ENCODE results near the gene MTHFD2. TPM values are rescaled to one million over a fixed set of nuclear protein-coding genes. Genes with fewer than 3 reads are reported as not detected.
"Not testable (repeated sequence)": the region's sequence is repeated elsewhere in the genome, so short reads cannot be mapped to it uniquely, and the experiment has no call there.

MTHFD2 gene
- total and polyA plus RNA-seq, 5 experiments from 2014 or later, result 4.8 to 38.1 (median 5.9) TPM

GRCh38 chr2:74199275-74199701 lies 873 bp downstream of the MTHFD2 start:
- peak overlapping the region; percentile 95 to 100 (median 98) for H3K4me3 Mint-ChIP-seq
- no peaks in the 10 kb centered on the region for H3K9me3 Mint-ChIP-seq
- H3K36me3 Mint-ChIP-seq, result peaks cover 0 to 5% (median 0%) of the 10 kb centered on the region in 3 donors
- DNase-seq (no peak), ATAC-seq (peak; percentile 0 to 1)
- peaks cover 16 to 34% (median 26%) of the 10 kb centered on the region in 4 donors for H3K4me1 Mint-ChIP-seq
- peak overlapping the region; percentile 93 to 99 (median 98) for H3K27ac Mint-ChIP-seq
- POLR2A ChIA-PET, result interaction anchor here (0.7 to 5.8 kb wide), 13 partner anchors 8 to 462 kb away, joined by 3 to 80 read pairs (median 4); partner anchors contain the start of genes BOLA3, MOB1A, STAMBP and TPRKB
- H3K27me3 Mint-ChIP-seq, result peaks cover 0 to 3% (median 0%) of the 10 kb centered on the region in 5 donors

DNA sequence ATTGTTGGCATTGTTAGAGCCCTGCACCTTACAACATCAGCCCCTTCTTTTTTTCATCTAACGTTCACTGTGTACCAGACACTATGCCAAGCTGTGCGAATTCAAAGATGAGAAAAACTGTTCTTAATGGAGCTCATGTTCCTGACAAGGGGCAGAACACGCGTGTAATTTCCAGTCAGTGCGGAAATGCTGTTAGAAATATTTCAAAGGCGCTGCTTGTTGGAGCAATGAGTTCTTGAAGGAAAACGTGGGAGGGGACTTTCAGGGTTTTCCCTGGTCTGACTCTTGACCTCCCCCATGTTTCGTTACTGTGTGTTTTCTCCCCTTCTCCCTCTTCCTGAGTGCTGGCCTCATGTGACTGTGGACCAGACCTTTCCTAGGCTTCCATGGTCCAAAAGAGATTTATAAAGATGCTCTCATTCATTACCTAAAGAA lies 1.5 kb downstream of the MTHFD2 start:
- POLR2A ChIA-PET, result interaction anchor here (0.7 to 5.8 kb wide), 5 partner anchors 18 to 444 kb away, joined by 4 to 80 read pairs (median 6); partner anchors contain the start of genes BOLA3 and MOB1A
- Mint-ChIP-seq H3K9me3 (no peaks in the 10 kb centered on the region), H3K36me3 (peaks cover 0 to 5% (median 0%) of the 10 kb centered on the region in 3 donors), H3K4me1 (peaks cover 16 to 40% (median 31%) of the 10 kb centered on the region in 4 donors), H3K27ac (peak overlapping the region; percentile 79 to 99 (median 97)), H3K4me3 (peak overlapping the region; percentile 95 to 100 (median 98)), H3K27me3 (peaks cover 0 to 2% (median 0%) of the 10 kb centered on the region in 5 donors)
- DNase-seq, result no peak
- ATAC-seq, result no peak

GRCh38 chr2:74201196-74201595 lies 2.8 kb downstream of the MTHFD2 start:
- peaks cover 0 to 5% (median 0%) of the 10 kb centered on the region in 3 donors for H3K36me3 Mint-ChIP-seq
- peak overlapping the region in 2 of 10 donors; percentile 72 to 80 for H3K27ac Mint-ChIP-seq
- no peaks in the 10 kb centered on the region for H3K27me3 Mint-ChIP-seq
- H3K4me3 Mint-ChIP-seq, result peak overlapping the region in 2 of 10 donors; percentile 36 to 41
- H3K4me1 Mint-ChIP-seq, result peaks cover 23 to 53% (median 44%) of the 10 kb centered on the region in 4 donors
- ATAC-seq (no peak), DNase-seq (no peak)
- H3K9me3 Mint-ChIP-seq, result no peaks in the 10 kb centered on the region
- POLR2A ChIA-PET, result interaction anchor here (0.7 to 5.8 kb wide), 2 partner anchors 23 to 82 kb away, joined by 5 to 80 read pairs; partner anchors contain the start of gene MOB1A

DNA sequence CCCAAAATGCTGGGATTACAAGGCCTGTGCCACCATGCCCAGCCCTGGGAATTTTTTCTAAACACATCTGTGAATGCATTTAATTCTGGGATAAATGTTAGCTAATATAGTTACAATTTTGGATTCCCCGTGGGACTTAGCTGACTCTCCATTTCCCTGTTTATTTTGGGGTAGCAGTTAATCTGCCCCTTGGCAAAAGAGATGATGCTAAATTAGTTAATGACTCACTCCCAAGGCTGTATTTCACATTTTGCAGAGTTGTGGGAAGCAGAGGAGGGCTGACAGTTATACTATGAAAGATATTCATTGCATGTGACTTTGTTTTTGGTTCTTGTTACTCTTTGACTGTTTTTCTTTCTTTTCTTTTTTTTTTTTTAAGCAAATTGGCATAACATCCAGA lies 3.2 kb downstream of the MTHFD2 start:
- H3K4me1 Mint-ChIP-seq, result peaks cover 24 to 57% (median 48%) of the 10 kb centered on the region in 4 donors
- POLR2A ChIA-PET, result interaction anchor here (0.7 to 5.8 kb wide), 2 partner anchors 23 to 82 kb away, joined by 5 to 80 read pairs; partner anchors contain the start of gene MOB1A
- H3K27ac Mint-ChIP-seq, result peak overlapping the region in 2 of 10 donors; percentile 48 to 58
- peaks cover 0 to 5% (median 0%) of the 10 kb centered on the region in 3 donors for H3K36me3 Mint-ChIP-seq
- no peaks in the 10 kb centered on the region for H3K27me3 Mint-ChIP-seq
- DNase-seq, result no peak
- H3K4me3 Mint-ChIP-seq, result no peak overlapping the region
- no peak for ATAC-seq
- no peaks in the 10 kb centered on the region for H3K9me3 Mint-ChIP-seq

- Mint-ChIP-seq H3K27me3 (no peaks in the 10 kb centered on the region), H3K27ac (peak overlapping the region in 8 of 10 donors; percentile 19 to 94 (median 48)), H3K4me1 (peaks cover 12 to 59% (median 39%) of the 10 kb centered on the region in 4 donors), H3K36me3 (peaks cover 0 to 16% (median 10%) of the 10 kb centered on the region in 3 donors), H3K4me3 (peak overlapping the region in 1 of 10 donors; percentile 15), H3K9me3 (no peaks in the 10 kb centered on the region)
- ATAC-seq (no peak), DNase-seq (no peak)
- POLR2A ChIA-PET, result interaction anchor here (0.6 to 1.9 kb wide), 2 partner anchors 26 to 75 kb away, joined by 3 to 8 read pairs; partner anchors contain the start of gene MOB1A
Observed at GRCh38 chr2:74204436-74204835, 6.0 kb downstream of the MTHFD2 start.

GRCh38 chr2:74205113-74205512 lies 6.7 kb downstream of the MTHFD2 start:
- Mint-ChIP-seq H3K9me3 (no peaks in the 10 kb centered on the region), H3K4me3 (peak overlapping the region in 9 of 10 donors; percentile 56 to 83 (median 78)), H3K36me3 (peaks cover 4 to 23% (median 16%) of the 10 kb centered on the region in 3 donors), H3K27me3 (no peaks in the 10 kb centered on the region), H3K27ac (peak overlapping the region in 9 of 10 donors; percentile 44 to 96 (median 94)), H3K4me1 (peaks cover 9 to 52% (median 32%) of the 10 kb centered on the region in 4 donors)
- ATAC-seq, result no peak
- POLR2A ChIA-PET, result interaction anchor here (3.5 kb wide), 1 partner anchor 26 kb away, joined by 42 read pairs; the partner anchor contains the start of gene MOB1A
- DNase-seq, result no peak

DNA sequence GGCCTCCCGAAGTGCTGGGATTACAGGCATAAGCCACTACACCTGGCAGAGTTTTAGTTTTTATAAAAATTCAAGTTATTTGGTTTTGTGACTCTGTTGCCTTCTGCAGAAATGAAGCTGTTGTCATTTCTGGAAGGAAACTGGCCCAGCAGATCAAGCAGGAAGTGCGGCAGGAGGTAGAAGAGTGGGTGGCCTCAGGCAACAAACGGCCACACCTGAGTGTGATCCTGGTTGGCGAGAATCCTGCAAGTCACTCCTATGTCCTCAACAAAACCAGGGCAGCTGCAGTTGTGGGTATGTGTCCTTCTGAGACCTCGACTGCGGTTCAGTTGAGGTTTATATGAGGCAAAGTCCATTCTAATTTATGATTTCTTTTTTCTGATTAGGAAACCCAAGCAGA lies 7.2 kb downstream of the MTHFD2 start:
- Mint-ChIP-seq H3K9me3 (no peaks in the 10 kb centered on the region), H3K4me3 (peak overlapping the region; percentile 56 to 83 (median 78)), H3K4me1 (peaks cover 8 to 48% (median 30%) of the 10 kb centered on the region in 4 donors), H3K36me3 (peaks cover 4 to 25% (median 18%) of the 10 kb centered on the region in 3 donors), H3K27ac (peak overlapping the region; percentile 89 to 96 (median 94)), H3K27me3 (no peaks in the 10 kb centered on the region)
- DNase-seq (peak in 2 of 10 donors; percentile 9 to 16), ATAC-seq (peak; percentile 37 to 74)
- POLR2A ChIA-PET, result interaction anchor here (0.6 to 3.5 kb wide), 2 partner anchors 19 to 27 kb away, joined by 3 to 42 read pairs; partner anchors contain the start of gene MOB1A

DNA sequence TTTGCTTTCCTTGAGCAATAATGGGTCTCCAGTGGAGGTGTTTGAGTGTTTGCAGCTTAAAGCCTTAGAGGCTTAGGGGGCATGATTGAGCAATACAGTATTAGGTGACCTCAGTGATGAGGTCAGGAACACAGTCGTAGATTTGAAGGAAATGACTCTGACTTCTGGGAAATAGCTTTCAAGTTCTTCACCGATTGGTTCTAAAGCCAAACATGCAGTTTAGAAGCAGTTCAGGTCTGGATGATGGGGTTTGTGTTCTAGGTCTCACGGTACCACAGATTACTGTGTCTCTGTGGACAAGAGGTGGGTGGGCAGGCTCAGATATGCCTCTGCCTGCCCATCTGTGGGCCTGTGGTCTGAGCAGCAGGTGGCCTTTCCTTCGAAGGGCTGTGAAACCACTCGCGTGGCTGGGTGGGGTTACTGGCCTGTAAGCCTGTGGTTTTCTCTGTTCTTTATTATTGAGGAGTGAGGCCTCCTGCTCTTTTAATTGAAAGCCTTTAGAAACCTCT lies 7.8 kb downstream of the MTHFD2 start:
- Mint-ChIP-seq H3K27ac (peak overlapping the region; percentile 89 to 96 (median 94)), H3K36me3 (peaks cover 4 to 32% (median 22%) of the 10 kb centered on the region in 3 donors), H3K27me3 (no peaks in the 10 kb centered on the region), H3K9me3 (no peaks in the 10 kb centered on the region), H3K4me3 (peak overlapping the region; percentile 56 to 83 (median 78)), H3K4me1 (peaks cover 8 to 44% (median 29%) of the 10 kb centered on the region in 4 donors)
- DNase-seq (peak in 5 of 10 donors; percentile 25 to 58 (median 35)), ATAC-seq (peak; percentile 76 to 93)
- POLR2A ChIA-PET, result interaction anchor here (0.5 to 3.5 kb wide), 4 partner anchors 7 to 154 kb away, joined by 3 to 42 read pairs (median 6); partner anchors contain the start of genes MOB1A and MTHFD2

- ATAC-seq, result no peak
- H3K36me3 Mint-ChIP-seq, result peaks cover 4 to 74% (median 33%) of the 10 kb centered on the region in 3 donors
Observed at GRCh38 chr2:74212702-74213410, 14.4 kb downstream of the MTHFD2 start.

GRCh38 chr2:74215771-74216170 lies 17.4 kb downstream of the MTHFD2 start:
- H3K27me3 Mint-ChIP-seq, H3K4me1 Mint-ChIP-seq, DNase-seq, H3K4me3 Mint-ChIP-seq, POLR2A ChIA-PET, H3K27ac Mint-ChIP-seq, ATAC-seq, H3K9me3 Mint-ChIP-seq: not testable (repeated sequence)
- H3K36me3 Mint-ChIP-seq, result peaks cover 0 to 56% (median 15%) of the 10 kb centered on the region in 3 donors

More at GRCh38 chr2:74212702-74213410, 14.4 kb downstream of the MTHFD2 start:
- POLR2A ChIA-PET, result no interaction called here
- Mint-ChIP-seq H3K9me3 (no peaks in the 10 kb centered on the region), H3K4me3 (no peak overlapping the region), H3K27ac (no peak overlapping the region), H3K4me1 (peaks cover 0 to 10% (median 1%) of the 10 kb centered on the region in 4 donors), H3K27me3 (no peaks in the 10 kb centered on the region)
- DNase-seq, result no peak

DNA sequence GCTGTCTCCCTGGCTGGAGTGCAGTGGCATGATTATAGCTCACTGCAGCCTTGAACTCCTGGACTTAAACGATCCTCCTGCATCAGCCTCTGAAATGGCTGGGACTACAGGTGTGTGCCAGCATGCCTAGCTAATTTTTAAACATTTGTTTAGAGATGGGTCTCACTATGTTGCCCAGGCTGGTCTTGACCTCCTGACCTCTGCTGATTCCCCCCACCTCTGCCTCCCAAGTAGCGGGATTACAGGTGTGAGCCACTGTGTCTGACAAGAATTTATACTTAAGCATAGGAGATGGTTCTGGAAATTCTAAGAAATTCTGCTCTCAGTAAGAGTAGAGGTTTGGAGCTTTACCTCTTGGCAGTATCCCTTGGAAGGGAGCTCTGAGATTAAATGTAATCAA lies 18.2 kb downstream of the MTHFD2 start:
- ATAC-seq (no peak), DNase-seq (no peak)
- Mint-ChIP-seq H3K27ac (no peak overlapping the region), H3K36me3 (peaks cover 0 to 52% (median 16%) of the 10 kb centered on the region in 3 donors), H3K9me3 (no peaks in the 10 kb centered on the region), H3K4me3 (no peak overlapping the region), H3K27me3 (no peaks in the 10 kb centered on the region), H3K4me1 (peaks cover 0 to 3% (median 1%) of the 10 kb centered on the region in 4 donors)
- POLR2A ChIA-PET, result no interaction called here

DNA sequence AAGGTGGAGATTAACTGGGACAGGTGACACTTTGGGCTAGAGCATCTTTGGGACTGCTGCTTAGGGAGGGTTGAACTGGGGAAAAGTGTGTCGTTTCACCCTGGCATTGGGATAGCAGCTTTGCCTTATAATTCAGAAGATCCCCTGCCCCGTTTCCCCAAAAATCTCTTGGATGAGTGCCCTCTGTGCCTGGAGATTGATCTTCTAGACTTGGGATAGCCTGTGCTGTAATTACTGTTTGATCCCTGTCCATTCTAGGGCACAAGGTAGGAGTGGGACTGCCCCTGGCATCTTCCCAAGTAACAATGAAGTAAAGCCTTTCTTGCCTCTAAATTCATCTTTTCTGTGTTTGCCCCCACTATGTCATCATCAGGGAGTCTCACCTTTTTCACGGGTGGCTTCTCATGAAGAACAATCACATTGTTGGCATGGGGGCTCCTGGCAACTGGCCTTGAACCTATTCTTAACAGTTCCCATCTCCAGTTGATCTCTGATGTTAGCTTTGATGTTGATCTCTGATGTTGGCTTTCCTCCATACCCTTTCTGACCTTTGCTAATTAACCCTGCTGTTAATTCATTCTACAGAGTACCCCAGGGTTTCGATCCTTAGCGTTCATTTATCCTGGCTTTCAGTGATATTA lies 21.6 kb downstream of the MTHFD2 start:
- H3K27ac Mint-ChIP-seq, result peak overlapping the region in 1 of 10 donors; percentile 20
- H3K4me1 Mint-ChIP-seq, result peaks cover 0 to 3% (median 0%) of the 10 kb centered on the region in 4 donors
- no peak overlapping the region for H3K4me3 Mint-ChIP-seq
- no peak for DNase-seq
- no peak for ATAC-seq
- no peaks in the 10 kb centered on the region for H3K27me3 Mint-ChIP-seq
- peaks cover 0 to 25% (median 11%) of the 10 kb centered on the region in 3 donors for H3K36me3 Mint-ChIP-seq
- no peaks in the 10 kb centered on the region for H3K9me3 Mint-ChIP-seq
- POLR2A ChIA-PET, result no interaction called here

Data from naive thymus-derived CD8-positive, alpha-beta T cell (primary cell).